CD4-positive, alpha-beta T cell (primary cell): ENCODE measurements around the gene CLDN1. TPM values are rescaled to one million over a fixed set of nuclear protein-coding genes. Genes with fewer than 3 reads are reported as not detected.
"Not testable (repeated sequence)": the region's sequence is repeated elsewhere in the genome, so short reads cannot be mapped to it uniquely, and the experiment has no call there.

Source experiments
- ATAC-seq: fragments of 200-7000 bp; cut with Tn5 transposase; one replicate; pipeline ENCODE4 v1.10.0; 2022; ENCODE audit warnings: mild to moderate bottlenecking; ENCODE audit not compliant: poor library complexity
- CTCF ChIA-PET: fragments of 350-600 bp; sonication (Branson Sonifier 250); formaldehyde crosslinking; loops from one replicate; lab custom pipeline; 2021; ENCODE audit warnings: antibody characterized with exemption, inconsistent platforms; lab: Charles Lee
- POLR2A ChIA-PET: fragments of 350-600 bp; sonication (Branson Sonifier 250); formaldehyde crosslinking; loops from one replicate; lab custom pipeline; 2021; ENCODE audit warnings: antibody characterized with exemption, inconsistent platforms; lab: Charles Lee
- DNase-seq, 14 experiments: peaks; one replicate each; pipeline ENCODE4 v3.0.0-alpha.2; 2013 to 2020; ENCODE audit warnings: mixed read lengths in 2 of 14
- H3K27ac ChIP-seq, 2 donors: one replicate each; pipeline versions ENCODE4 v1.5.1 to v1.7.0; 2013; ENCODE audit warnings: low read length in 2 of 2, low read depth in 1 of 2, mild to moderate bottlenecking in 1 of 2
- H3K27me3 ChIP-seq, 2 experiments: 1 replicate in 1 of 2; 2 replicates in 1 of 2; pipeline versions ENCODE4 v1.6.1 to v1.7.0; 2013; ENCODE audit warnings: low read length in 2 of 2, control low read depth in 1 of 2, mild to moderate bottlenecking in 1 of 2, moderate library complexity in 1 of 2; ENCODE audit not compliant: insufficient read depth in 2 of 2, control insufficient read depth in 1 of 2
- H3K36me3 ChIP-seq: one replicate; pipeline ENCODE4 v1.6.1; 2013; ENCODE audit warnings: low read length, control low read depth; ENCODE audit not compliant: insufficient read depth
- H3K4me1 ChIP-seq: one replicate; pipeline ENCODE4 v1.6.1; 2013; ENCODE audit warnings: low read length, control low read depth; ENCODE audit not compliant: insufficient read depth
- H3K4me3 ChIP-seq: one replicate; pipeline ENCODE4 v1.5.1; 2013; ENCODE audit warnings: mild to moderate bottlenecking, low read length, moderate library complexity
- H3K9me3 ChIP-seq, 2 experiments: 1 replicate in 1 of 2; 2 replicates in 1 of 2; pipeline versions ENCODE4 v1.6.1 to v1.7.0; 2013; ENCODE audit warnings: low read length in 2 of 2, mild to moderate bottlenecking in 2 of 2, control low read depth in 1 of 2, moderate library complexity in 1 of 2; ENCODE audit not compliant: control insufficient read depth in 1 of 2, insufficient read depth in 1 of 2
- H3K27ac Mint-ChIP-seq: one replicate; pipeline ENCODE4 v1.8.0; 2020; ENCODE audit warnings: mixed read lengths
- H3K27me3 Mint-ChIP-seq: one replicate; pipeline ENCODE4 v1.8.0; 2021; ENCODE audit warnings: mixed read lengths
- H3K36me3 Mint-ChIP-seq: one replicate; pipeline ENCODE4 v1.8.0; 2021; ENCODE audit warnings: low read depth, mixed read lengths
- H3K4me1 Mint-ChIP-seq: one replicate; pipeline ENCODE4 v1.8.0; 2021; ENCODE audit warnings: low read depth, mixed read lengths
- H3K4me3 Mint-ChIP-seq: one replicate; pipeline ENCODE4 v1.8.0; 2020; ENCODE audit warnings: mild to moderate bottlenecking, mixed read lengths
- H3K9me3 Mint-ChIP-seq: one replicate; pipeline ENCODE4 v1.8.0; 2020; ENCODE audit warnings: mixed read lengths
- intact Hi-C, 2 experiments: fragments of 100-400 bp; cut with DNase I in 1 of 2; cut with micrococcal nuclease in 1 of 2; formaldehyde crosslinking; loops; one replicate each; pipeline versions ENCODE4 v1.15.1 to v1.9.0; 2023 to 2025; cut with DNase I, micrococcal nuclease
- total RNA-seq, 174 experiments: library from RNA in 2 of 174; stranded (reverse) in 2 of 174; gene quantifications; one replicate each; pipeline ENCODE4 v1.2.3 and lab custom pipeline; 2021 to 2026
- TF ChIP-seq, protein P1 (sequence below): fragments of 200-600 bp; IDR thresholded peaks from one replicate; pipeline ENCODE4 v1.8.0; 2022; ENCODE audit warnings: antibody characterized with exemption, mild to moderate bottlenecking

The CLDN1 gene
- total RNA-seq, 2 experiments from 2014 or later = 0.80 to 0.95 TPM

DNA sequence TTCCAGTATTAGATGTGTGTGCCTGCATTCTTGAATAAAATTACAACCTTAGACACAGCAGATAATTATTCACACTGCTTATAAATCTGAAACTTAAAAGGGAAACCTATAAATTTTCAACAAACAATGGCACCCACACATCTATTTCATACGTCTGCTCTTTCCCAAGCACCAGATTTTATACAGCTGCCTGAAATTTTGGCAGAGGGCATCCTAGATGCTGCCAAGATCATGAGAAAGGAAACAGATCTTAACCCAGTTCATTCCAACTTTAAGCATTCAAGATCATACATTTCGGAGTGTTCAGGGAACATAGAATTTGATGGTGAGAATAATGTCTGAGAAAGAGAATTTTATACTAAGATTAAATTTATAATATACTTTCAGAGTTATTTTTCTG is 53.1 kb downstream of the CLDN1 start:
- H3K36me3 Mint-ChIP-seq = no peaks in the 10 kb centered on the region
- POLR2A ChIA-PET = no interaction called here
- Histone ChIP-seq H3K27ac (no peak overlapping the region), H3K27me3 (no peaks in the 10 kb centered on the region), H3K9me3 (no peaks in the 10 kb centered on the region), H3K4me3 (no peak overlapping the region), H3K4me1 (no peaks in the 10 kb centered on the region), H3K36me3 (no peaks in the 10 kb centered on the region)
- ATAC-seq (no peak), DNase-seq (no peak)
- H3K4me3 Mint-ChIP-seq = no peak overlapping the region
- intact Hi-C loops = no loop called here
- no peaks in the 10 kb centered on the region for H3K9me3 Mint-ChIP-seq
- no peaks in the 10 kb centered on the region for H3K27me3 Mint-ChIP-seq
- H3K4me1 Mint-ChIP-seq = no peaks in the 10 kb centered on the region
- TF ChIP-seq, protein P1, sequence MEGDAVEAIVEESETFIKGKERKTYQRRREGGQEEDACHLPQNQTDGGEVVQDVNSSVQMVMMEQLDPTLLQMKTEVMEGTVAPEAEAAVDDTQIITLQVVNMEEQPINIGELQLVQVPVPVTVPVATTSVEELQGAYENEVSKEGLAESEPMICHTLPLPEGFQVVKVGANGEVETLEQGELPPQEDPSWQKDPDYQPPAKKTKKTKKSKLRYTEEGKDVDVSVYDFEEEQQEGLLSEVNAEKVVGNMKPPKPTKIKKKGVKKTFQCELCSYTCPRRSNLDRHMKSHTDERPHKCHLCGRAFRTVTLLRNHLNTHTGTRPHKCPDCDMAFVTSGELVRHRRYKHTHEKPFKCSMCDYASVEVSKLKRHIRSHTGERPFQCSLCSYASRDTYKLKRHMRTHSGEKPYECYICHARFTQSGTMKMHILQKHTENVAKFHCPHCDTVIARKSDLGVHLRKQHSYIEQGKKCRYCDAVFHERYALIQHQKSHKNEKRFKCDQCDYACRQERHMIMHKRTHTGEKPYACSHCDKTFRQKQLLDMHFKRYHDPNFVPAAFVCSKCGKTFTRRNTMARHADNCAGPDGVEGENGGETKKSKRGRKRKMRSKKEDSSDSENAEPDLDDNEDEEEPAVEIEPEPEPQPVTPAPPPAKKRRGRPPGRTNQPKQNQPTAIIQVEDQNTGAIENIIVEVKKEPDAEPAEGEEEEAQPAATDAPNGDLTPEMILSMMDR = no peak
- CTCF ChIA-PET = no interaction called here
- no peak overlapping the region for H3K27ac Mint-ChIP-seq

DNA sequence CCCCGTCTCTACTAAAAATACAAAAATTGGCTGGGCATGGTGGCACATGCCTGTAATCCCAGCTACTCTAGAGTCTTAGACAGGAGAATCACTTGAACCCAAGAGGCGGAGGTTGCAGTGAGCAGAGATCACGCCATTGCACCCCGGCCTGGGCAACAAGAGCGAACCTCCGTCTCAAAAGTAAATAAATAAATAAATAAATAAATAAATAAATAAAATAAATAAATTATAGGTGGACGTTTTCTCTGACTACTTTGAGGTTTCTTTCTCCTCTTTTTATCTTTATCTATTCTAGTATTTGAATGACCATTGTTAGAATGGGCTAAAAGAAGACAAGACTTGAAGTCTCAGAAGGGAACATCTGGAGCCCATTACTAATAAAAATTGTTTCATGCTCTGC is 54.8 kb downstream of the CLDN1 start:
- H3K4me1 Mint-ChIP-seq, H3K27ac Mint-ChIP-seq, ATAC-seq, intact Hi-C loops, H3K36me3 ChIP-seq, H3K27ac ChIP-seq, H3K27me3 ChIP-seq, H3K9me3 Mint-ChIP-seq, H3K27me3 Mint-ChIP-seq, CTCF ChIA-PET, POLR2A ChIA-PET, H3K36me3 Mint-ChIP-seq, H3K4me1 ChIP-seq, H3K4me3 ChIP-seq, H3K9me3 ChIP-seq, H3K4me3 Mint-ChIP-seq, DNase-seq: not testable (repeated sequence)

DNA sequence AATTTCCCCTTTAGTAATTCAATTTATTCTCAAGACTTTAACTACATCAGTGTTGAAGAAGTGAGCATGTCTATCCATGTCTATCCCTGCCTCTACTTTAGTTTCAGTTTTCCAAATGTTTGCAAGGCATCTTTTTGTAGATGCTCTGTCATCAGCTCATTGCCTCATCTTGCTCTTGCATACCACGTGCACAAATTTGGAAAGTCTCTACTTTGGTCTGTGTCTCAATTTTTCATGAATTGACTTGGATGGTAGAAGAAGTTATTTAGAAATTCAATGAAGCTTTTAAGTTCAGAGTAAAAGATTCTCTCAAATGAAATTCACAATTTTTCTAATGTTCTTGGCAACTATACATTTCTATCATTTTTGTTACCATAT is 55.3 kb downstream of the CLDN1 start:
- CTCF ChIA-PET = no interaction called here
- Histone ChIP-seq H3K4me1 (no peaks in the 10 kb centered on the region), H3K27ac (no peak overlapping the region), H3K27me3 (no peaks in the 10 kb centered on the region), H3K9me3 (no peaks in the 10 kb centered on the region), H3K36me3 (no peaks in the 10 kb centered on the region), H3K4me3 (no peak overlapping the region)
- no peaks in the 10 kb centered on the region for H3K4me1 Mint-ChIP-seq
- intact Hi-C loops = no loop called here
- H3K27me3 Mint-ChIP-seq = no peaks in the 10 kb centered on the region
- no peak overlapping the region for H3K4me3 Mint-ChIP-seq
- no peaks in the 10 kb centered on the region for H3K36me3 Mint-ChIP-seq
- POLR2A ChIA-PET = no interaction called here
- TF ChIP-seq, protein P1 = no peak
- DNase-seq (no peak), ATAC-seq (no peak)
- no peaks in the 10 kb centered on the region for H3K9me3 Mint-ChIP-seq
- H3K27ac Mint-ChIP-seq = no peak overlapping the region

DNA sequence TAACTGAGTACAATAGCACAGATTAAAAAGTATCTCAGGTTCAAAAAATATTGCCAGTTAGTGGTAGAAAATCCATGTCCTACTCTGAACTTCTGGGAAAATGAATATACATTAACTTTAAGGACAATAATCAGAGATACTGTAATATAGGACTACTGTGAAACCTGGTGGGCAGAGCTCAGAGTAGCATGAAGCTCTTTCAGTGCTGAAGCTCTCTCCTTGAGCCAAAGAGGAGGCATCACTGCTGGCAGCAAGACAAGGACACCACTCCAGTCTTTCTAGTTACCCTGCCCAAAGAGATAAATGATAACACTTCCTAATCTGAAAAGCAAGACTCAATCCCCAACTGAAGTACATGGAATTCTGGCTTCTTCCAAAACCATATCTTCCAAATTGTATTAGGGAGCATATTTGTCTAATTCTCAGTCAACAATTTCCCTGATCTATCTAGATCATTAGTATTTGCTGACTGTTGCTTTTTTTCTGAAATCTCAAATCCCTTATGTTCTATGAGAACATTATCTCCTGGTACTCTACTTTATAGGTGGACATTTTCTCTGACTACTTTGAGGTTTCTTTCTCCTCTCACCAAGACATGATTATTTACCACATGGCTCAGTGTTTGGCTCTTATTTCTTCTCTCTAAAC is 55.9 kb downstream of the CLDN1 start:
- TF ChIP-seq, protein P1 = no peak
- CTCF ChIA-PET = no interaction called here
- no peak overlapping the region for H3K27ac Mint-ChIP-seq
- Histone ChIP-seq H3K4me3 (no peak overlapping the region), H3K36me3 (no peaks in the 10 kb centered on the region), H3K4me1 (no peaks in the 10 kb centered on the region), H3K9me3 (no peaks in the 10 kb centered on the region), H3K27me3 (no peaks in the 10 kb centered on the region), H3K27ac (no peak overlapping the region)
- no peaks in the 10 kb centered on the region for H3K27me3 Mint-ChIP-seq
- intact Hi-C loops = no loop called here
- H3K9me3 Mint-ChIP-seq = no peaks in the 10 kb centered on the region
- H3K4me1 Mint-ChIP-seq = no peaks in the 10 kb centered on the region
- DNase-seq (no peak), ATAC-seq (no peak)
- no peak overlapping the region for H3K4me3 Mint-ChIP-seq
- H3K36me3 Mint-ChIP-seq = no peaks in the 10 kb centered on the region
- POLR2A ChIA-PET = no interaction called here
